Stimulated activated CD8-positive, alpha-beta memory T cell treated with anti-CD3 and anti-CD28 coated beads, Interleukin-12 subunit alpha, Interleukin-12 subunit beta, amount 100 ng/mL, for 1 hour (primary cell): Measurements from ENCODE around the gene GLYR1.
A peak's percentile ranks its signal among the peaks of the same experiment; 100 is the strongest.
"Not testable (repeated sequence)": the region's sequence is repeated elsewhere in the genome, so short reads cannot be mapped to it uniquely, and the experiment has no call there.

Source experiments
- DNase-seq: peaks from one replicate; pipeline ENCODE4 v3.0.0-alpha.2; 2020; ENCODE audit warnings: low read depth

Gene GLYR1

DNA sequence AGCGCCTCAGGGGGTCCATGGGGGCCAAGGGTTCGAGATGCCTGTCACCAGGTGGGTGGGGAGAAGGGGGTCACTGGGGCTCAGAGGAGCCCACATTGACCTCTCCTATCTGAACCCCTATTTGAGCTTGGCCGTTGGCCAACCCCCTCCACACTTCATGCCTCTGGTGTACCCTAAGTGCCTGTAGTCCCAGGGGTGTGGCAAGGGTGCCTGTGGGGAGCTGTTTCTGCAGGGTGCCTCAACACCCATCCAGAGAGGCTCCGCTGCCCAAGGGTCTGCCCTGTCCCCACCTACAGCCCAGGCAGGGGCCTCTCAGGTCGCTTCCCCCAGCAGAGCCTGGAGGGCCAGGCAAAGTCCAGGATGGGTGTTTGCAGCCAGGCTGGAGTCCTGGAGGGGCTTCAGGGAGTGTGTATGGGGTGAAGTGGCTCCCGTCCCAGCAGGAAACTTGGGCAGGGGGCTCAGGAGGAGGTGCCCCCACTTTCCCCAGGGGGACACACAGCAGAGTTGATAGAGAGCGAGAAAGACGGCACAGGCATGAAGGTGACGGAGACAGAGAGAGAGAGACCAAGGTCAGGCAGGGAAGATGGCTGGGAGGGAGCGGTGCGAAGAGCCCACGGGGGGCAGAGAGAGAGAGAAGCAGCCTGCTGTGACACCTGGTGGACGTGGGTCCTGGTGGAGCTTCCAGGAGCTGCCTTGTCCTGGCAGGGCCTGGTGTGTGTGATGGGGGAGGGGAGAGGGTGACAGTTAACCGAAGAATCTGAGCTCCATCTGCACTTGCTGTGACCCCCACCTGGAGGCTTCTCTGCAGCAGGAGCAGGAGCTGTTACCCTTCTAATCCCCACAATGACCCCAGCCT lies 59.2 kb downstream of the GLYR1 start, which contains the start of gene SEPTIN12:
Gene SEPTIN12 (minus strand): TSS at position 719 of the 856 bp plus-strand sequence. CDS start 700 bp downstream, at position 19.
- no peak for DNase-seq

DNA sequence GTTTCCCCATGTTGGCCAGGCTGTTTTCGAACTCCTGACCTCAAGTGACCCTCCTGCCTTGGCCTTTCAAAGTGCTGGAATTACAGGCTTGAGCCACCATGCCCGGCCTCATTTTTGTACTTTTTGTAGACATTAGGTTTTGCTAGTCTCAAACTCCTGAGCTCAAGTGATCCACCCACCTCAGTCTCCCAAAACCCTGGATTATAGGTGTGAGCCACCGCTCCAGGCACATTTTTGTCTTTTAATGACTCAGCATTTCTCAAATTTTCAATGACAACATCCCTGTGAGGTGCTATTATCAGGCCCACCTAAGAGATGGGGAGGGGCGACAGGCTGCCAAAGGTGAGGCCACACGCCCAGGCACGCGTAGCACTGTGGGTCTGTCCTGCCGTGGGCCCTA lies 60.0 kb downstream of the GLYR1 start:
- DNase-seq, result no peak

DNA sequence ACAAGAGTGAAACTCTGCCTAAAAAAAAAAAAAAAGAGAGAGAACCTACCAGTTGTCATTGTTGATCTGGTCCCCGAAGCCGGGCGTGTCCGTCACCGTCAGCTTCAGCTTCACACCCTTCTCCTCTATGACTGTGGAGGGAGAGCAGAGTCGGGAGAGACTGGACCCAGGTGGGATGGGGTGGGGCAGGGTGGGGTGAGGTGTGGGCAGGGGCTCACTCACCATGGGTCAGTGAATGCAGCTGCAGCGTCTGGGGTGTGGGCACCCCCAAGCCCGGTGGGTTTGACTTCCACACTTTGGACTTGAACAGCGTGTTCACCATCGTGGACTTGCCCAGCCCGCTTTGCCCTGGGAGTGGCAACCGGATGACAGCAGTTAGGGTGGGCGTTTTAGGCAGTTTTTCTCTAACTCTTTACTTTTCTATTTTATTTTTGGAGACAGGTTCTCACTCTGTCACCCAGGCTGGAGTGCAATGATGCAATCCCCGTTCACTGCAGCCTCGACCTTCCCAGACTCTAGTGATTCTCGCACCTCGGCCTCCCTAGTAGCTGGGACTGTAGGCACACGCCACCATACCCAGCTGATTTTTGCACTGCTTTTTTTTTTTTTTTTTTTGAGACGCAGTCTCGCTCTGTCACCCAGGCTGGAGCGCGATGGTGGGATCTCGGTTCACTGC lies 61.2 kb downstream of the GLYR1 start:
- no peak for DNase-seq

- not testable (repeated sequence) for DNase-seq
These were observed 62.6 kb downstream of the GLYR1 start for GRCh38 chr16:4784444-4784987.

- no peak for DNase-seq
These were observed 63.1 kb downstream of the GLYR1 start for GRCh38 chr16:4783951-4784336.

- DNase-seq, result no peak
These were observed 63.7 kb downstream of the GLYR1 start for GRCh38 chr16:4783251-4783950.

- DNase-seq, result no peak
These were observed 66.9 kb downstream of the GLYR1 start for GRCh38 chr16:4780235-4780634.

DNA sequence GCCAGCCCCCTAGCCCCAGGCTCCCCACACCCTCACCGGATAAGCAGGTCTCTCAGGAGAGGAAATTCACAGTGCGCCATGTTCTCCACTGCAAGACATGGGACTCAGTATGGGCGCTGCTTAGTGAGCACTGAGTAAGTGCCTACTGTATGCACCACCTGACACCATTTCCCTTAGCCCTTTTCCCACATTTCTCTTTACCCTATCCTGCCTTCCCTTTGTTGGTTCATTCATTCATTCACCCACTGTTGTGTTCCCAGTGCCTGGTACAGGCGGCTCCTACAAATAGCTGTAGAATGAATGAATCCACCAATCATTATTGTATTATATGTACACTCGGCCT lies 69.1 kb downstream of the GLYR1 start:
- no peak for DNase-seq

DNA sequence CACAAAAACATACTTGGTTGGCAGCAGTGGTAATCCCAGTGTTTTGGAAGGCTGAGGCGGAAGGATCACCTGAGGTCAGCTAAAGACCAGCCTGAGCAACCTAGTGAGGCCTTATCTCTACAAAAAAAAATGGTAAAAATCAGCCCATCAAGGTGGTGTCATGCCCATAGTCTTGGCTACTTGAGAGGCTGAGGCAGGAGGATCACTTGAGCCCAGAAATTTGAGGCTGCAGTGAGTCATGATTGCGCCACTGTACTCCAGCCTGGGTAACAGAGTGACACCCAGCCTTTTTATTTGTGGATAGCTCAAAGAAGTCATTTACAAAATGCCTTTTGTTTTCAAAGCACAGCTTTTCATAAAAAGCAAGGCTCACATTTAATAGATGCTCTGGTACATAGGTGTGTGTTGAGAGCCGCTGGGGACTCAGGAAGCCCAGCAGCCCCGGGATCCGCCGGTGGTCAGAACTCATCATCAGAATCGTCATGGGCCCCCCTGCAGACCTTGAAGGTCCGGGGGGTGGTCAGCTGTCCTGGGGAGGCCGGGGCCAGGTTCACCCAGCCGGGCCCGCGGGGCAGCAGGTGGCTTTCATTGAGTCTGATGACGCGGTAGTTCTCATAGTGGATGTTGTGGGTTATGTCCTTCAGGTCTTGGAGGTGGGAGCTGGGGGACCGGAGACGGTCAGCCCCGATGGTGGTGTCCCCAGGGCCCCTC lies 69.6 kb downstream of the GLYR1 start:
- DNase-seq, result no peak

DNA sequence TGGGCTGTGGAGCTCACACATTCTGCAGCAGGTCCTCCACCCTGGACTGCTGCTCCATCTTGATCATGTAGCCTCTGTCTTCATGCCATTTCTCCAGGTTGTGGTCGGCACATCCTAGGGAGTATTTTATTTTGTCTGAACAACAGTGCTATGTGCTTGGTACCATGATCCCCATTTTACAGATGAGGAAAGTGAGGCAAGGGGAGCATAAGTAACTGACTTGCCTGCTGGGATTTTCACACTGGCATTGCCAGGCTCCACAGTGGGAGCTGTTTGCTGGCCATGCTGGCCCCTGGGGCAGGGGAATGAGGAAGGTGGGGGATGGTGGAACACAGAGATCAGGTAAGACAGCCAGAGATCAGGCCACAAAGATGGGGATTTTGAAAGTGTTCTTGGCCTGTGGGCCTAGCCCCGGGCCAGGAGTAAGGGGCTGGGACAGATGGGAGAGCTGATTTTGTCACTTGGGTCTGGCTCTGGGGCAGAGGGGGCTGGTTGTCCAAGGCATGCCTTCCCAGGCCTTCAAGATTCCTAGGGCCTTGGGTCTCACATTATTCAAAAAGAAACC lies 70.9 kb downstream of the GLYR1 start:
- no peak for DNase-seq

DNA sequence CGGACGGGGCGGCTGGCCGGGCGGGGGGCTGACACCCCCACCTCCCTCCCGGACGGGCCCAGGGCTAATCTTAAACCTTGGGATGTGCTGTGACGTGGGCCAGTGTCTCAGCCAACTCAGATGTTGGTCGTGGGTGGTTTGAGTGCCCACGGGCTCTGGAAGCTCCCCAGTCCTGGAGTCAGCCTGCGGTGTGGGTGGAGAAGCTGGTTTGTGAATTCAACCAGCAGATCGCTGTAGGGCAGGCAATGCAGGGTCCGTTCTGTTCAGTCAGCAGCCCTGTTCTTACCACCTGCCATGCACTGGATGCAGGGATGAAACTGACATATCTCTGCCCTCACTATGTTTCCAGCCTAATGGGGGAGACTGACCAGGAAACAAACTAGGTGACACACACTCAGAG lies 72.1 kb downstream of the GLYR1 start:
- no peak for DNase-seq

GRCh38 chr16:4772351-4772750 lies 74.7 kb downstream of the GLYR1 start:
- DNase-seq, result no peak

GRCh38 chr16:4771646-4772045 lies 75.4 kb downstream of the GLYR1 start:
- no peak for DNase-seq

DNA sequence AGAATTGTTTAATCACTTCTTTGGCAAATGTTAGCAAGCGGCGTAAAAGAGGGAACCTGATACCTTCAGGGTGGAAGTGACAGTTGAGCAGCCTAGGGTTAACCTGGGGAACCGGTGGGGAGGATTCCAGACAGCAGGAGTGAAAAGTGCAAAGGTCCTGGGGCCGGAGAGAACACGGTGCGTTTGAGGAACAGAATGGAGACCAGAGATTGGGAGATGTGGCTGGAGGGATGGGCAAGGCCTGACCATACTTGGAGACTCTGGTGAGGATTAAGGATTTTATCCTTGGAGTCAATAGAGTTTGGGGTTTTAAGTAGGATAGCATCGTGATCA lies 77.8 kb downstream of the GLYR1 start:
- no peak for DNase-seq

DNA sequence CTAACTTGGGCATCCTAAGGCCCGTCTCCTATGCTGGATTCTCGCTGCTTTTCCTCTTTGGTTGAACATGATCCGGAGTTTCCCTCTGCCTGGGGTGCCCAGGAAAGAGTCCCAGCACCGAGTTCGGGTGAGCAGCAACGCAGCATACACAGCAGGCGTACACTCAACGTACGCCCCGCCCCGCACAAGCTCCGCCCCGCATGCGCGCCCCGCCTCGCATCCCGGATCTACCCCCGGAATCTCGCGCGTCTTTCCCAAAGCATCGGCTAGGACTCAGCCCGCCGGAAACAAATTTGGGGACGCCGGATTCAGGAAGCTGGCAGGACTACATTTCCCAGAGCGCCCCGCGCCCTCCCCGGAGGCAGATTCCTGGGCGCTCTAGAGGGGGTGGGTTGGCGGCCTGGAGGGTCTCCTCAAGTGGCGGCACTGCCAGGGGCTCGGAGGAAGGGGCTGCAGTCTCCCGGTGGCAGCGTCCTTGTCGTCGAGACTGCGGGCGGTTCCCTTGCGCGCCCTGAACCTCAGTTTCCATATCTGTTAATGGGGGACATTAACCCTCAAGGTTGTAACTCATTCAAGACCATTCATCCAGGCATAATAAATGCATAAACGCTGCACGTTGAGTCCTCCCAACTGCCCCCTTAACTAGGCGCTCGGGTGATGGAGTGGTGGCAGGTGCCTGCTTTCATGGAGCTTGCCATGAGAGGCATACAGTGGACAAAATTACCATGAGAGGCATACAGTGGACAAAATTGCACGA lies 78.4 kb downstream of the GLYR1 start:
- DNase-seq, result peak; percentile 73

DNA sequence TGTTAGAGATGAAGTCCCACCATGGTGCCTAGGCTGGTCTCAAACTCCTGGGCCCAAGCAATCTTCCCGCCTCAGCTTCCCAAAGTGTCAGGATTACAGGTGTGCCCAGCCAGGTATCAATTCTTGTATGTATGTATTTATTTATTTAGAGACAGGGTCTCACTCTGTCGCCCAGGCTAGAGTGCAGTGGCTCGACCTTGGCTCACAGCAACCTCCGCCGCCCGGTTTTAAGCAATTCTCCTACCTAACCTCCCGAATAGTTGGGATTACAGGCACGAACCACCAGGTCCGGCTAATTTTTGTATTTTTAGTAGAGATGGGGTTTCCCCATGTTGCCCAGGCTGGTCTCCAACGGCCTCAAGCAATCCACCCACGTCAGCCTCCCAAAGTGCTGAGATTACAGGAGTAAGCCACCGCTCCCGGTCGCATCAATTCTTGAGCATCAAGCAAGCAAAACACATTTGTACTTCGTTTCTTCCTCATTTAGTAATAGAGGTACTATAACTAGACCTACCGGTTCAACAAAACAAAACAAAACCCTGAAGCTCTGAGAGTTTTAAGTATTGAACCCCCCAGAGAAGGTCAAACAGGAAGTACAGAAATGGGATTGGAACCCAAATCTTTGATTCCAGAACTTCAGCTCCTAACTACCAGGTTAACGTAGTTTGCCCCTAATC lies 79.1 kb downstream of the GLYR1 start:
- DNase-seq, result no peak

DNA sequence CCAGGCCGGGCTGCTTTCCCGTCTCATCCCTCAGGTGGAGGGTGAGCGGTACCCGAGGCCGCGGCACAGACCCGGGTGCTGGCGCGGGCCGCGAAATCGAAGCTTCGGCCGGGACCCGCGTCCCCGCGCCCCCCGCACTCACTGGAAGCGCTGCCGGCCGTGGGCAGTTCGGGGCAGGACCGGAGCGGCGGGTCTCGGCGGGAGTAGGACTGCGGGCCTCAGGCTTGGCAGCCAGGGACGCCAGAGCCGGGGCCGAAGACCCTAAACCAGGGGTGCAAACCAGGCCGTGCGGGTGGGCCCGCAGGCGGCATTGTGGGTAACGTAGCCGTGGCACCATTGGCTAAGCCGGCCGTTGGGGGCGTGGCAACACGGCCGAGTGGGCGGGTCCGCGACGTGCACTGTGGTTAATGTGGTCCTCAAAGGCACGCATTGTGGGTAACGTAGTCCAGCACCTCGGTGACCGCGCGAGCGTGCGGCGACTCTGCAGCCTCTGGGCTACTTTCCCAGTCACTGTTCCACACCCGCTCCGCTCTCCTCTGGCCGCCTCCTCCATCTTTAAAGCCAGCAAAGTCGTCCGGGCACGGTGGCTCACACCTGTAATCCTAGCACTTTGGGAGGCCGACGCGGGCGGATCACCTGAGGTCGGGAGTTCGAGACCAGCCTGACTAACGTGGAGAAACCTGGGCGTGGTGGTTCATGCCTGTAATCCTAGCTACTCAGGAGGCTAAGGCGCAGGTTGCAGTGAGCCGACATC lies 80.0 kb downstream of the GLYR1 start, which contains the start of gene ZNF500:
Gene ZNF500 (minus strand): TSS at position 288 of the 754 bp plus-strand sequence. CDS start 1,184 bp downstream, outside the sequence.
- peak; percentile 92 for DNase-seq

DNA sequence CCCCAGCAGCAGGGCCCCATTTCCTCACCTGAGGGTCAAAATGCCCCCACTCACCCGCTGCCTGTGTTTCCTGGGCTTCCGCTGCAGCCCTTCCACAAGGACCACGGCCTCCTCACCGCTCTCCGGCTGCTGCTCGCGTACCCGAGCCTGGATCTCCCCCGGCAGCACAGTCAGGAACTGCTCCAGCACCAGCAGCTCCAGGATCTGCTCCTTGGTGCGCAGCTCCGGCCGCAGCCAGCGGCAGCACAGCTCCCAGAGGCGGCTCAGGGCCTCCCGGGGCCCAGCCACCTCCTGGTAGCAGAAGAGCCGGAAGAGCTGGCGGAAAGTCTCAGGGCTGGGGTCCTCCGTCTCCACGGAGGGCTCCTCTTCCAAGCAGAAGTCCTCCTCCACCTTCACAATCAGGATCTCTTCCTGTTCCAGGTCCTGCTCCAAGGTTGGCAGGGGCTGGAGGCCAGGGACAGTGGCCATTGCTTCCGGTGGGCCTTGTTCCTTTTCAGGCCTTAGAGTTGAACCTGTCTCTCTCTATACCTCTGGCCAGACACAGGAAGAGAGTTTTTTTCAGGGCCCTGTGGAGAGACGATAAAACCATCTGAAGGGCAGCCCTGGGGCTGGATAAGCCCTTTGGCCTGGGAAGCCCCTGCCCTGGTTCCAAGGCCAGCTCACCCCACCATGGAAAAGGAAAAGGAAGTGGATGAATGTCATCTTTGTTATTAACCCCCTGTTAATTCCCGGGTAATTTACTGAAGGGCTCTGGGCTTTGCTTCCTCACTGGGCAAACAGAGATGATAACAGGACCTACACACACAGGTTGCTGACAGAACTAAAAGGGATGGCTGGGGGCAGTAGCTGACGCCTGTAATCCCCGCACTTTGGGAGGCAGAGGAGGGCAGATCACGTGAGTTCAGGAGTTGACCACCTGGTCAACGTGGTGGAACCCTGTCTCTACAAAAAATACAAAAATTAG lies 81.3 kb downstream of the GLYR1 start:
- DNase-seq, result no peak
